Colonic mucosa (tissue), 4 donors: ENCODE measurements around the gene RNASE7. TPM values are rescaled to one million over a fixed set of nuclear protein-coding genes. Genes with fewer than 3 reads are reported as not detected.
A peak's percentile ranks its signal among the peaks of the same experiment; 100 is the strongest.

Experiments
- DNase-seq: peaks from one replicate; pipeline ENCODE4 v3.0.0-alpha.2; 2020
- H3K27ac ChIP-seq: fragments of 200-600 bp; one replicate; pipeline ENCODE4 v1.8.0; 2021
- H3K27me3 ChIP-seq: fragments of 200-600 bp; one replicate; pipeline ENCODE4 v1.8.0; 2021
- H3K36me3 ChIP-seq: fragments of 200-600 bp; one replicate; pipeline ENCODE4 v1.8.0; 2021
- H3K4me1 ChIP-seq: fragments of 200-600 bp; one replicate; pipeline ENCODE4 v1.8.0; 2021; ENCODE audit warnings: mild to moderate bottlenecking
- H3K4me3 ChIP-seq: fragments of 200-600 bp; one replicate; pipeline ENCODE4 v1.8.0; 2021
- H3K9ac ChIP-seq, 2 donors: one replicate each; pipeline ENCODE4 v1.7.0; 2013; ENCODE audit warnings: control low read depth in 2 of 2, low read depth in 2 of 2, low read length in 2 of 2
- H3K9me3 ChIP-seq: fragments of 200-600 bp; one replicate; pipeline ENCODE4 v1.8.0; 2021
- CTCF ChIP-seq: fragments of 200-600 bp; IDR thresholded peaks from one replicate; pipeline ENCODE4 v1.8.0; 2022; ENCODE audit warnings: antibody characterized with exemption, mild to moderate bottlenecking
- intact Hi-C: fragments of 100-400 bp; cut with DNase I; formaldehyde crosslinking; loops from one replicate; pipeline ENCODE4 v1.14.1; 2022
- total RNA-seq, 2 donors: library from RNA; stranded (reverse); fragmentation: NEBNext Ultra II Directional in 1 of 2; extraction: Animal tissue kit (Norgen Biotek cat#: 25700) in 1 of 2; gene quantifications; one replicate each; pipeline ENCODE4 v1.2.1, GENCODE V29; 2021
- donor health status: healthy.
- donor health status: DM: no; HTN: no; CAD: no.
- donor health status: DM: no; HTN: no; CAD: no.

The RNASE7 gene
- total RNA-seq, 2 donors from 2014 or later, result 0.16 to 0.30 TPM

GRCh38 chr14:21088687-21089086 is 46.5 kb downstream of the RNASE7 start:
- H3K36me3 ChIP-seq, result no peaks in the 10 kb centered on the region
- H3K4me1 ChIP-seq, result peaks cover 4% of the 10 kb centered on the region
- H3K27ac ChIP-seq, result peak overlapping the region; percentile 53
- H3K4me3 ChIP-seq, result no peak overlapping the region
- peak overlapping the region; percentile 16 to 62 for H3K9ac ChIP-seq
- intact Hi-C loops, result no loop called here
- DNase-seq, result no peak
- no peaks in the 10 kb centered on the region for H3K9me3 ChIP-seq
- no peaks in the 10 kb centered on the region for H3K27me3 ChIP-seq
- TF ChIP-seq CTCF, result no peak

- Histone ChIP-seq H3K4me1 (peaks cover 4% of the 10 kb centered on the region), H3K9me3 (no peaks in the 10 kb centered on the region), H3K27me3 (no peaks in the 10 kb centered on the region), H3K27ac (peak overlapping the region; percentile 53), H3K36me3 (no peaks in the 10 kb centered on the region), H3K9ac (peak overlapping the region; percentile 14 to 62), H3K4me3 (no peak overlapping the region)
- DNase-seq, result no peak
- TF ChIP-seq CTCF, result no peak
- intact Hi-C loops, result no loop called here
These were observed 47.1 kb downstream of the RNASE7 start for GRCh38 chr14:21089271-21089670.

DNA sequence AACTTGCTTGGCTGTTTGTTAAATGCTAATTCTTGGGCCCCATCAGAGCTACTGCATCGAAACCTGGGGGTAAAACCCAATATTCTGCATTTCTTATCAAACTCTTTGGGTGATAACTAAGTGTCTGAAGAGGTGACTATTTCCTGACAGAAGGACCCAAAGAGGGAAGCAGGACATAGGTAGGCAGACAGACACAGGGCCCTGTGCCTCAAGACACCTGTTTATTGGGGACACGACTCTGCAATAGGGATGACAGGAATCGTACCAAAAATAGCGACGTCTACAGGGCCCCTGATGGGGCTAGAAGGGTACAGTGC is 47.7 kb downstream of the RNASE7 start:
- TF ChIP-seq CTCF, result no peak
- Histone ChIP-seq H3K4me1 (peaks cover 4% of the 10 kb centered on the region), H3K4me3 (no peak overlapping the region), H3K27ac (peak overlapping the region; percentile 53), H3K9me3 (no peaks in the 10 kb centered on the region), H3K27me3 (no peaks in the 10 kb centered on the region), H3K9ac (peak overlapping the region in 1 of 2 donors; percentile 38), H3K36me3 (no peaks in the 10 kb centered on the region)
- DNase-seq, result no peak
- intact Hi-C loops, result loop anchor here (2.0 to 5.0 kb wide), 2 partner anchors 21 to 73 kb away; no protein-coding TSS in a partner anchor

DNA sequence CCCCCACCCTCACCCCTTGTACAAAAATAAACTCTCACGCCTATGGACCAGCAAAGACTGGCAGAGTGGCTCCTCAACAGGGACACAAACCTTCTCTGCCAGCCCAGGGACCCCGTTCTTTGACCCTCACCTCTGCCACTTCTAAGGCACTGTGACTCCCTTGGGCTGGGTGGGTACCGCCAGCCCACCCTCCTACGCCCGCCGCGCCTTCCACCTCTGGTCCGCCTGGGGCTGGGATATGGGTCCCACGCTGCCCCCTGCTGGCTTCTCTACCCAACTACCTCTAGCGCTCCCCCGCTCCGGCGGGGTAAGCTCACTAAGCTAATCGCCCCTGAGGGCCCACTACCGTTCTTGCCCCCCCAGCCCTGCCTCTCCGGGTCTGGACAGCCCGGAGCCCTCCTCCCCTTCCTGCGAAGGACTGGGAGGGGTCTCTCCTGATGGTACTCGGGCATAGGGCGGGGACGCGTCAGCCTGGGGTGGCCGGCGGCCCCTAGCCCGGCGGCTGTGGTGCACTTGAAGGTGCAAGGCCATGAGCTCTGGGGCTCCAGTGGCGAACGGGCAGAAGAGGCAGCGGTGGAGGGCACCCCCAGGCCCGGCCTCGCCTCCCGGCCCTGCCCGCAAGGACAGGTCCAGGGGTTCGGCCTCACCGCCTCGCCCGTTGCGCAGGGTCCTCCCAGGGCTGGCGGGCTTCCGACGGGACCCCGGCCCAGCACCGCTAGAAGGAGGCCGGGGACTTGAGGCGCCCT is 48.2 kb downstream of the RNASE7 start:
- H3K36me3 ChIP-seq, result no peaks in the 10 kb centered on the region
- peak overlapping the region in 1 of 2 donors; percentile 38 for H3K9ac ChIP-seq
- intact Hi-C loops, result loop anchor here (2.0 to 5.0 kb wide), 2 partner anchors 22 to 73 kb away; no protein-coding TSS in a partner anchor
- DNase-seq, result peak; percentile 67
- H3K4me3 ChIP-seq, result no peak overlapping the region
- peak; percentile 34 for TF ChIP-seq CTCF
- no peaks in the 10 kb centered on the region for H3K27me3 ChIP-seq
- H3K4me1 ChIP-seq, result peaks cover 4% of the 10 kb centered on the region
- H3K27ac ChIP-seq, result no peak overlapping the region
- H3K9me3 ChIP-seq, result no peaks in the 10 kb centered on the region

GRCh38 chr14:21090940-21091663 is 48.9 kb downstream of the RNASE7 start:
- intact Hi-C loops, result loop anchor here (2.0 to 5.0 kb wide), 2 partner anchors 22 to 74 kb away; no protein-coding TSS in a partner anchor
- Histone ChIP-seq H3K36me3 (no peaks in the 10 kb centered on the region), H3K9me3 (no peaks in the 10 kb centered on the region), H3K27ac (no peak overlapping the region), H3K4me1 (peaks cover 4% of the 10 kb centered on the region), H3K9ac (no peak overlapping the region), H3K4me3 (no peak overlapping the region), H3K27me3 (no peaks in the 10 kb centered on the region)
- no peak for TF ChIP-seq CTCF
- DNase-seq, result no peak
